H1 (cell line): Measurements from ENCODE around the gene GRIA2.

Experiments used
- BCL11A ChIP-seq, 2 experiments: IDR thresholded peaks; one replicate each; pipeline ENCODE4 v1.6.1; 2011; ENCODE audit warnings: low read depth in 2 of 2, low read length in 2 of 2, mild to moderate bottlenecking in 2 of 2
- CHD1 ChIP-seq: IDR thresholded peaks from 2 replicates; pipeline ENCODE4 v1.6.1; 2012; ENCODE audit warnings: low read depth, low read length, improper control_type of control experiment
- POLR2A ChIP-seq, 2 experiments: IDR thresholded peaks; 1 replicate in 1 of 2; 2 replicates in 1 of 2; pipeline ENCODE4 v1.6.1; 2011; ENCODE audit warnings: low read depth in 2 of 2, low read length in 2 of 2, mild to moderate bottlenecking in 2 of 2; ENCODE audit errors: control extremely low read depth in 1 of 2
- RAD21 ChIP-seq, 2 experiments: IDR thresholded peaks in 1 of 2; conservative IDR thresholded peaks in 1 of 2; 2 replicates each; pipeline ENCODE4 v1.6.1; 2011; ENCODE audit warnings: low read depth in 2 of 2, low read length in 2 of 2, improper control_type of control experiment in 1 of 2, inconsistent platforms in 1 of 2, mild to moderate bottlenecking in 1 of 2, moderate library complexity in 1 of 2
- RXRA ChIP-seq: IDR thresholded peaks from 2 replicates; pipeline ENCODE4 v1.6.1; 2011; ENCODE audit warnings: low read depth, mild to moderate bottlenecking, low read length, moderate library complexity; ENCODE audit not compliant: insufficient read depth
- TF ChIP-seq, protein P1 (sequence below), 3 experiments: IDR thresholded peaks; 1 replicate in 2 of 3; 2 replicates in 1 of 3; pipeline versions ENCODE4 v1.5.1 to v1.6.1; 2011; ENCODE audit warnings: low read length in 3 of 3, mild to moderate bottlenecking in 3 of 3, inconsistent platforms in 2 of 3, low read depth in 1 of 3, moderate library complexity in 1 of 3; ENCODE audit not compliant: insufficient read depth in 1 of 3; ENCODE audit errors: control extremely low read depth in 1 of 3
- TF ChIP-seq, protein P2 (sequence below): IDR thresholded peaks from 2 replicates; pipeline ENCODE4 v1.6.1; 2012; ENCODE audit warnings: inconsistent platforms

DNA sequence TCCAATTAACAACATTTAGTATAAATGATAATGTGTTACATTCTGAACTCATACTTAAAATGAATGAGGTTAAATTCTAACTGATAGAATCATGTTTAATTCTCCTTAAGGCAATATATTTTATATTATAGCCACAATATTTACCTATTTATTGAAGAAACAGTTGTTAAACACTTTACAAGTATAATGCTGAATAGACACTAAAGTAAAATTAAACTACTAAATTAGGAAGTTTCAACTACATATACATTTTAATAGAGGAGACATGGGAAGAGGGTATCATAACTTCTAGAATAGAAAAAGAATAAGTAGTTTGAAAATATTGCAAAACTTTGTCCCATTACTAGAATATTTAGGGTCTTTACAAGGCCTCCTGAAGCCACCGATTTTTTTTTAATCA lies 36.2 kb upstream of the GRIA2 start:
- no peak for TF ChIP-seq RAD21 (IDR thresholded peaks at IDR 0.05 in 1 of 2, conservative IDR thresholded peaks at IDR 0.05 in 1 of 2; ENCODE audit: low read depth in 2 of 2, low read length in 2 of 2)
- TF ChIP-seq, protein P1, sequence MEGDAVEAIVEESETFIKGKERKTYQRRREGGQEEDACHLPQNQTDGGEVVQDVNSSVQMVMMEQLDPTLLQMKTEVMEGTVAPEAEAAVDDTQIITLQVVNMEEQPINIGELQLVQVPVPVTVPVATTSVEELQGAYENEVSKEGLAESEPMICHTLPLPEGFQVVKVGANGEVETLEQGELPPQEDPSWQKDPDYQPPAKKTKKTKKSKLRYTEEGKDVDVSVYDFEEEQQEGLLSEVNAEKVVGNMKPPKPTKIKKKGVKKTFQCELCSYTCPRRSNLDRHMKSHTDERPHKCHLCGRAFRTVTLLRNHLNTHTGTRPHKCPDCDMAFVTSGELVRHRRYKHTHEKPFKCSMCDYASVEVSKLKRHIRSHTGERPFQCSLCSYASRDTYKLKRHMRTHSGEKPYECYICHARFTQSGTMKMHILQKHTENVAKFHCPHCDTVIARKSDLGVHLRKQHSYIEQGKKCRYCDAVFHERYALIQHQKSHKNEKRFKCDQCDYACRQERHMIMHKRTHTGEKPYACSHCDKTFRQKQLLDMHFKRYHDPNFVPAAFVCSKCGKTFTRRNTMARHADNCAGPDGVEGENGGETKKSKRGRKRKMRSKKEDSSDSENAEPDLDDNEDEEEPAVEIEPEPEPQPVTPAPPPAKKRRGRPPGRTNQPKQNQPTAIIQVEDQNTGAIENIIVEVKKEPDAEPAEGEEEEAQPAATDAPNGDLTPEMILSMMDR (IDR thresholded peaks at IDR 0.05; ENCODE audit: control extremely low read depth in 1 of 3, insufficient read depth in 1 of 3, low read depth in 1 of 3, low read length in 3 of 3) = no peak
- no peak for TF ChIP-seq POLR2A (IDR thresholded peaks at IDR 0.05; ENCODE audit: control extremely low read depth in 1 of 2, low read depth in 2 of 2, low read length in 2 of 2)
- TF ChIP-seq RXRA = no peak
- no peak for TF ChIP-seq BCL11A (IDR thresholded peaks at IDR 0.05; ENCODE audit: low read depth in 2 of 2, low read length in 2 of 2)
- TF ChIP-seq CHD1 = no peak
- TF ChIP-seq, protein P2, sequence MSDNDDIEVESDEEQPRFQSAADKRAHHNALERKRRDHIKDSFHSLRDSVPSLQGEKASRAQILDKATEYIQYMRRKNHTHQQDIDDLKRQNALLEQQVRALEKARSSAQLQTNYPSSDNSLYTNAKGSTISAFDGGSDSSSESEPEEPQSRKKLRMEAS = no peak
